Keratinocyte (primary cell): ENCODE data around the gene GPC5. TPM values are rescaled to one million over a fixed set of nuclear protein-coding genes. Genes with fewer than 3 reads are reported as not detected.

Experiments used
- DNase-seq: peaks from one replicate; pipeline ENCODE4 v3.0.0-alpha.2; 2011; ENCODE audit warnings: low read depth, missing footprints, low spot score
- FAIRE-seq: peaks from 2 replicates; lab custom pipeline; 2011; peaks lifted over from hg19 to GRCh38; lab: Jason Lieb, UNC
- H2AFZ ChIP-seq: 2 replicates; pipeline ENCODE4 v1.6.0; 2012; ENCODE audit warnings: low read length, control low read depth, inconsistent platforms; ENCODE audit not compliant: control insufficient read depth
- H3K27ac ChIP-seq: 2 replicates; pipeline ENCODE4 v1.5.1; 2011; ENCODE audit warnings: low read length; ENCODE audit not compliant: control insufficient read depth, insufficient read depth
- H3K27me3 ChIP-seq: 3 replicates; pipeline ENCODE4 v1.6.0; 2011; ENCODE audit warnings: low read length; ENCODE audit not compliant: control insufficient read depth, insufficient read depth; ENCODE audit errors: extremely low read depth
- H3K36me3 ChIP-seq, 2 experiments: 2 replicates in 1 of 2; 3 replicates in 1 of 2; pipeline ENCODE4 v1.5.1; 2011; ENCODE audit warnings: low read length in 2 of 2, mild to moderate bottlenecking in 1 of 2; ENCODE audit not compliant: control insufficient read depth in 2 of 2, insufficient read depth in 2 of 2; ENCODE audit errors: extremely low read depth in 1 of 2
- H3K4me1 ChIP-seq: 3 replicates; pipeline ENCODE4 v1.5.1; 2011; ENCODE audit warnings: low read length; ENCODE audit not compliant: control insufficient read depth, insufficient read depth; ENCODE audit errors: extremely low read depth
- H3K4me2 ChIP-seq: 3 replicates; pipeline ENCODE4 v1.6.0; 2011; ENCODE audit warnings: low read depth, low read length; ENCODE audit not compliant: control insufficient read depth, insufficient read depth; ENCODE audit errors: extremely low read depth
- H3K4me3 ChIP-seq, 3 experiments: fragments of 200-600 bp in 1 of 3; sonication (generic) in 1 of 3; 2 replicates in 2 of 3; 3 replicates in 1 of 3; pipeline ENCODE4 v1.5.1; 2011 to 2016; ENCODE audit warnings: low read length in 3 of 3, mild to moderate bottlenecking in 3 of 3, control low read depth in 2 of 3, inconsistent platforms in 1 of 3, low read depth in 1 of 3, mixed read lengths in 1 of 3, mixed run types in 1 of 3, moderate library complexity in 1 of 3; ENCODE audit not compliant: control insufficient read depth in 2 of 3, insufficient read depth in 2 of 3; ENCODE audit errors: extremely low read depth in 1 of 3
- H3K79me2 ChIP-seq: 2 replicates; pipeline ENCODE4 v1.6.0; 2012; ENCODE audit warnings: low read length; ENCODE audit not compliant: control insufficient read depth, insufficient read depth
- H3K9ac ChIP-seq: 3 replicates; pipeline ENCODE4 v1.6.0; 2011; ENCODE audit warnings: low read length; ENCODE audit not compliant: control insufficient read depth, insufficient read depth; ENCODE audit errors: extremely low read depth
- H3K9me1 ChIP-seq: 3 replicates; pipeline ENCODE4 v1.6.0; 2011; ENCODE audit warnings: low read length; ENCODE audit not compliant: control insufficient read depth, insufficient read depth; ENCODE audit errors: extremely low read depth
- H3K9me3 ChIP-seq: 2 replicates; pipeline ENCODE4 v1.5.1; 2012; ENCODE audit warnings: low read depth, low read length; ENCODE audit not compliant: control insufficient read depth
- H4K20me1 ChIP-seq: 3 replicates; pipeline ENCODE4 v1.6.0; 2011; ENCODE audit warnings: low read length; ENCODE audit not compliant: control insufficient read depth, insufficient read depth; ENCODE audit errors: extremely low read depth
- EZH2 ChIP-seq: IDR thresholded peaks from one replicate; pipeline ENCODE4 v1.6.1; 2012; ENCODE audit warnings: inconsistent platforms, mild to moderate bottlenecking, low read length, moderate library complexity
- dilution Hi-C: fragments of 300-500 bp; cut with MboI; formaldehyde crosslinking; loops from one replicate; pipeline ENCODE4 v1.7.0; 2020; ENCODE audit warnings: low sequenced_read_pairs; ENCODE audit not compliant: extremely low pct_ligation_motif_present
- polyA plus RNA-seq, 5 experiments: library from polyadenylated mRNA; depleted of rRNA in 3 of 5; stranded (reverse) in 3 of 5; stranded (forward) in 1 of 5; unstranded in 1 of 5; fragments of >200 nt; gene quantifications; 1 replicate in 1 of 5; 2 replicates in 3 of 5; 3 replicates in 1 of 5; pipeline versions ENCODE4 v1.2.1 to v1.2.3, GENCODE V29; 2011 to 2012; ENCODE audit warnings: missing spikeins in 2 of 5, low read depth in 1 of 5, low replicate concordance in 1 of 5
- TF ChIP-seq, protein P1 (sequence below), 3 experiments: IDR thresholded peaks in 1 of 3; conservative IDR thresholded peaks in 1 of 3; optimal IDR thresholded peaks in 1 of 3; 2 replicates in 2 of 3; 3 replicates in 1 of 3; pipeline versions ENCODE3 to v1.5.1; 2011; ENCODE audit warnings: low read length in 3 of 3, mild to moderate bottlenecking in 3 of 3, moderate library complexity in 2 of 3, control low read depth in 1 of 3, inconsistent platforms in 1 of 3; ENCODE audit not compliant: insufficient read depth in 2 of 3; ENCODE audit errors: extremely low read depth in 1 of 3

Gene GPC5
- polyA plus RNA-seq, 1 donor (not counting 4 experiments of a cell fraction or from before 2014, with no cell fraction given) = 0.10 TPM

DNA sequence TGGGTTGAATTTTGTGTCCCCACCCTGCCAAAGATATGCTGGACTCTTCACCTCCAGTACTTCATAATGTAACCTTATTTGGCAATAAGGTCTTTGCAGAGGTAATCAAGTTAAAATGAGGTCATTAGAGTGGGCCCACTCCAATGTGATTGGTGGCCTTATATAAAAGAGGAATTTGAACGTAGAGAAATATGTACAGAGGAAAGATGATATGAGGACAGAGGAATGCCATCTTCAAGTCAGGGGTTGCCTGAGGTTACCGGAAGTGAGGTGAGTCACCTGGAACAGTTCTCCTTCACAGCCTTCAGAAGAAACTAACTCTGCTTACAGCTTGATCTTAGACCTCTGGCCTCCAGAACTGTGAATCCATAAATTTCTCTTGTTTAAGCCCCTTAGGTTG lies 69.9 kb downstream of the GPC5 start:
- Histone ChIP-seq H3K4me2 (no peak overlapping the region), H2AFZ (no peak overlapping the region), H4K20me1 (no peaks in the 10 kb centered on the region), H3K79me2 (no peaks in the 10 kb centered on the region), H3K27ac (no peak overlapping the region), H3K4me1 (peaks cover 6% of the 10 kb centered on the region), H3K9me3 (no peaks in the 10 kb centered on the region), H3K27me3 (no peaks in the 10 kb centered on the region), H3K4me3 (no peak overlapping the region), H3K9ac (no peak overlapping the region), H3K9me1 (no peaks in the 10 kb centered on the region), H3K36me3 (no peaks in the 10 kb centered on the region)
- dilution Hi-C loops = no loop called here
- TF ChIP-seq EZH2 = no peak
- TF ChIP-seq, protein P1, sequence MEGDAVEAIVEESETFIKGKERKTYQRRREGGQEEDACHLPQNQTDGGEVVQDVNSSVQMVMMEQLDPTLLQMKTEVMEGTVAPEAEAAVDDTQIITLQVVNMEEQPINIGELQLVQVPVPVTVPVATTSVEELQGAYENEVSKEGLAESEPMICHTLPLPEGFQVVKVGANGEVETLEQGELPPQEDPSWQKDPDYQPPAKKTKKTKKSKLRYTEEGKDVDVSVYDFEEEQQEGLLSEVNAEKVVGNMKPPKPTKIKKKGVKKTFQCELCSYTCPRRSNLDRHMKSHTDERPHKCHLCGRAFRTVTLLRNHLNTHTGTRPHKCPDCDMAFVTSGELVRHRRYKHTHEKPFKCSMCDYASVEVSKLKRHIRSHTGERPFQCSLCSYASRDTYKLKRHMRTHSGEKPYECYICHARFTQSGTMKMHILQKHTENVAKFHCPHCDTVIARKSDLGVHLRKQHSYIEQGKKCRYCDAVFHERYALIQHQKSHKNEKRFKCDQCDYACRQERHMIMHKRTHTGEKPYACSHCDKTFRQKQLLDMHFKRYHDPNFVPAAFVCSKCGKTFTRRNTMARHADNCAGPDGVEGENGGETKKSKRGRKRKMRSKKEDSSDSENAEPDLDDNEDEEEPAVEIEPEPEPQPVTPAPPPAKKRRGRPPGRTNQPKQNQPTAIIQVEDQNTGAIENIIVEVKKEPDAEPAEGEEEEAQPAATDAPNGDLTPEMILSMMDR (optimal IDR thresholded peaks at IDR 0.05 in 1 of 3, IDR thresholded peaks at IDR 0.05 in 1 of 3, conservative IDR thresholded peaks at IDR 0.05 in 1 of 3; ENCODE audit: extremely low read depth in 1 of 3, insufficient read depth in 2 of 3, low read length in 3 of 3) = no peak
- FAIRE-seq (peak; percentile 56), DNase-seq (peak; percentile 4)

DNA sequence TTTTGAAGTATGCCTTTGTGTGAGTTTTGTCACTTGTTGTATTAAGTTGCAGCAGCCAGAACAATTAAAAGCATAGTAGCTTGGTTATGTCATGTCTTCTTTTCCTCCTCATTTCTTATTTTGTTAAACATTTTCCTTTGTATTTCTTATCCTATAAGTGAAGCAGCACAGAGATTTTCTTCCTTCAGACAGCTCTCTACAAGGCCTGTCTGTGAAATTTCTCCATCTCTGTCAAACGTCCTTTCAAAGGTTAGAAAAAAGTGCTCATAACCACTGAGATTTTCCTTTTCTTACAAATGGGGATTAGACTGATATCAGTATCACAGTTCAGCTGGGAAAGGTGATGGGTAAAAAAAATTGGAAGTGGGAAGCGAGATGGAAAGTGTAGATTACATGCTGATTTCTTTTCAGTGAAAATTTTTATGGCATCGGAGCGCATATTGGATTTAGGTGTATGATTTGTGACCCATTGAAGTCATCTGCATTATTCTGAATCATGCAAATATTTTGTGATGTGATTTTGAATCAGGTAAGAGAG lies 71.7 kb downstream of the GPC5 start:
- no peak for TF ChIP-seq EZH2
- TF ChIP-seq, protein P1 (optimal IDR thresholded peaks at IDR 0.05 in 1 of 3, IDR thresholded peaks at IDR 0.05 in 1 of 3, conservative IDR thresholded peaks at IDR 0.05 in 1 of 3; ENCODE audit: extremely low read depth in 1 of 3, insufficient read depth in 2 of 3, low read length in 3 of 3) = no peak
- no peak for FAIRE-seq
- H3K4me2 ChIP-seq = no peak overlapping the region

More for the DNA sequence above, 71.7 kb downstream of the GPC5 start:
- dilution Hi-C loops = no loop called here
- H2AFZ ChIP-seq = no peak overlapping the region
- no peak overlapping the region for H3K27ac ChIP-seq
- H3K36me3 ChIP-seq = no peaks in the 10 kb centered on the region
- H3K27me3 ChIP-seq = no peaks in the 10 kb centered on the region
- H3K9ac ChIP-seq = no peak overlapping the region
- DNase-seq = no peak
- H3K4me1 ChIP-seq = peaks cover 6% of the 10 kb centered on the region
- no peaks in the 10 kb centered on the region for H3K9me1 ChIP-seq
- no peak overlapping the region for H3K4me3 ChIP-seq
- no peaks in the 10 kb centered on the region for H4K20me1 ChIP-seq
- no peaks in the 10 kb centered on the region for H3K79me2 ChIP-seq
- no peaks in the 10 kb centered on the region for H3K9me3 ChIP-seq
